ENCODE results near the gene TMEM248. TPM values are rescaled to one million over a fixed set of nuclear protein-coding genes. Genes with fewer than 3 reads are reported as not detected.
A peak's percentile ranks its signal among the peaks of the same experiment; 100 is the strongest.
"Not testable (repeated sequence)": the region's sequence is repeated elsewhere in the genome, so short reads cannot be mapped to it uniquely, and the experiment has no call there.

Gene TMEM248
- 34.5 TPM for polyA plus RNA-seq (2013, experiment 1 of 2)
- 34.6 TPM for polyA plus RNA-seq (2013, experiment 2 of 2)

- peaks cover 6% of the 10 kb centered on the region; the same call in 1 of the 2 replicates for H3K4me1 ChIP-seq (ENCODE audit: insufficient read depth, low read length)
- no peaks in the 10 kb centered on the region for H3K9me3 ChIP-seq (ENCODE audit: insufficient read depth, low read depth, low read length)
- peak within 1 kb of the TSS; percentile 84 for H3K4me3 ChIP-seq (ENCODE audit: low read length)
- WGBS, result 5% methylated on average over 67 of the region's 67 CpGs
- peak within 1 kb of the TSS; percentile 86 for H3K9ac ChIP-seq (ENCODE audit: low read depth, low read length)
- H3K27me3 ChIP-seq (ENCODE audit: insufficient read depth, low read length), result no peaks in the 10 kb centered on the region
- peaks cover 10% of the 10 kb centered on the region; the same call in 1 of the 2 replicates for H3K36me3 ChIP-seq (ENCODE audit: insufficient read depth, low read length)
- H3K27ac ChIP-seq (ENCODE audit: low read depth, low read length), result peak within 1 kb of the TSS; percentile 34
Measured at GRCh38 chr7:66920769-66921395, at the start of gene TMEM248. TMEM248 (plus strand) TSS chr7:66921225; CDS start chr7:66941866, 20,641 bp downstream.

- 0 out of 2 replicates have a peak, but pooled peaks cover 6% of the 10 kb centered on the region for H3K4me1 ChIP-seq (ENCODE audit: insufficient read depth, low read length)
- H3K36me3 ChIP-seq (ENCODE audit: insufficient read depth, low read length), result no peaks in the 10 kb centered on the region
- no peaks in the 10 kb centered on the region for H3K27me3 ChIP-seq (ENCODE audit: insufficient read depth, low read length)
- H3K9me3 ChIP-seq (ENCODE audit: insufficient read depth, low read depth, low read length), result no peaks in the 10 kb centered on the region
- no peak overlapping the region for H3K4me3 ChIP-seq (ENCODE audit: low read length)
- no peak overlapping the region for H3K27ac ChIP-seq (ENCODE audit: low read depth, low read length)
- no peak overlapping the region for H3K9ac ChIP-seq (ENCODE audit: low read depth, low read length)
- WGBS, result 98% methylated on average over 3 of the region's 3 CpGs
Measured at GRCh38 chr7:66873476-66873875, 47.5 kb upstream of the TMEM248 start.

GRCh38 chr7:66877577-66878300 is 43.3 kb upstream of the TMEM248 start:
- no peak overlapping the region for H3K27ac ChIP-seq (ENCODE audit: low read depth, low read length)
- H3K4me3 ChIP-seq (ENCODE audit: low read length), result no peak overlapping the region
- no peaks in the 10 kb centered on the region for H3K27me3 ChIP-seq (ENCODE audit: insufficient read depth, low read length)
- no peak overlapping the region for H3K9ac ChIP-seq (ENCODE audit: low read depth, low read length)
- H3K36me3 ChIP-seq (ENCODE audit: insufficient read depth, low read length), result peaks cover 3% of the 10 kb centered on the region; the same call in 1 of the 2 replicates
- no peaks in the 10 kb centered on the region for H3K9me3 ChIP-seq (ENCODE audit: insufficient read depth, low read depth, low read length)
- H3K4me1 ChIP-seq (ENCODE audit: insufficient read depth, low read length), result no peaks in the 10 kb centered on the region
- WGBS, result 91% methylated on average over 1 of the region's 1 CpG

GRCh38 chr7:66878301-66878685 is 42.7 kb upstream of the TMEM248 start:
- H3K36me3 ChIP-seq (ENCODE audit: insufficient read depth, low read length); H3K27ac ChIP-seq (ENCODE audit: low read depth, low read length); H3K9ac ChIP-seq (ENCODE audit: low read depth, low read length); H3K27me3 ChIP-seq (ENCODE audit: insufficient read depth, low read length); H3K4me1 ChIP-seq (ENCODE audit: insufficient read depth, low read length); H3K9me3 ChIP-seq (ENCODE audit: insufficient read depth, low read depth, low read length); H3K4me3 ChIP-seq (ENCODE audit: low read length): not testable (repeated sequence)
- WGBS, result 92% methylated on average over 7 of the region's 7 CpGs

GRCh38 chr7:66880053-66880452 is 41.0 kb upstream of the TMEM248 start:
- Histone ChIP-seq H3K27ac (ENCODE audit: low read depth, low read length) (no peak overlapping the region), H3K36me3 (ENCODE audit: insufficient read depth, low read length) (peaks cover 10% of the 10 kb centered on the region; the same call in 1 of the 2 replicates), H3K4me1 (ENCODE audit: insufficient read depth, low read length) (no peaks in the 10 kb centered on the region), H3K9me3 (ENCODE audit: insufficient read depth, low read depth, low read length) (no peaks in the 10 kb centered on the region), H3K27me3 (ENCODE audit: insufficient read depth, low read length) (no peaks in the 10 kb centered on the region), H3K4me3 (ENCODE audit: low read length) (no peak overlapping the region), H3K9ac (ENCODE audit: low read depth, low read length) (no peak overlapping the region)
- WGBS, result 87% methylated on average over 4 of the region's 5 CpGs

DNA sequence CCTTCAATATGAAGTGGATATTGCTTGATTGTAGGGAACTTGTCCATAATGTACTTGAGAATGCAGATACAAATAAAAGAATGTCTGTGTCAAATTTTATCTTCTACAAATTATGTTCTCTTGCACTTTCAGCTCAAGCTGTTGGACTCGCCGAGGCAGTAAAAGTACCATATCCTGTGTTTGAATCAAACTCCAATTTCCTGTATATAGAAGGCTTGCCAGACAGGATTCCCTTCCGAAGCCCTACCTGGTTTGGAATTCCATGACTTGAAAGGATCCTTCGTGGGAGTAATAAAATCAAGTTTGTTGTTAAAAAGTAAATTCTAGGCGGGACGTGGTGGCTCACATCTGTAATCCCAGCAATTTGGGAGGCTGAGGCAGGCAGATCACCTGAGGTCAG is 40.4 kb upstream of the TMEM248 start:
- not testable (repeated sequence) for H3K27ac ChIP-seq (ENCODE audit: low read depth, low read length); H3K9me3 ChIP-seq (ENCODE audit: insufficient read depth, low read depth, low read length); H3K9ac ChIP-seq (ENCODE audit: low read depth, low read length); H3K4me1 ChIP-seq (ENCODE audit: insufficient read depth, low read length); H3K4me3 ChIP-seq (ENCODE audit: low read length); H3K27me3 ChIP-seq (ENCODE audit: insufficient read depth, low read length); H3K36me3 ChIP-seq (ENCODE audit: insufficient read depth, low read length)
- 96% methylated on average over 6 of the region's 6 CpGs for WGBS

DNA sequence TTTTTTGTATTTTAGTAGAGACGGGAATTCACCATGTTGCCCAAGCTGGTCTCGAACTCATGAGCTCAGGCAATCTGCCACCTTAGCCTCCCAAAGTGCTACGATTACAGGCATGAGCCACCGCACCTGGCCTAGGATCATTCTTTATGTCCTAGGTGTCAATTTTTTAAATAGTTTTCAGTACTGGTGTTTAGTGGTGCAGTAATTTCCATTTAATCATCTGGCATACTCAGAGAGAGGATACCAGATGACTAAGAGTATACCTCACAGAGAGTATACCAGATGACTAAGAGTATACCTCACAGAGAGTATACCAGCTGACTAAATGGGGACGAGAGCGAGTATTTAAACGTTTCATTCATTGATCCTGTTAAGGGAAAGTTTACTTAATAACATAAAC is 37.3 kb upstream of the TMEM248 start:
- WGBS, result 94% methylated on average over 7 of the region's 7 CpGs
- H3K9ac ChIP-seq (ENCODE audit: low read depth, low read length), result no peak overlapping the region
- peaks cover 12% of the 10 kb centered on the region for H3K36me3 ChIP-seq (ENCODE audit: insufficient read depth, low read length)
- no peak overlapping the region for H3K4me3 ChIP-seq (ENCODE audit: low read length)
- H3K27me3 ChIP-seq (ENCODE audit: insufficient read depth, low read length), result no peaks in the 10 kb centered on the region
- H3K27ac ChIP-seq (ENCODE audit: low read depth, low read length), result no peak overlapping the region
- no peaks in the 10 kb centered on the region for H3K4me1 ChIP-seq (ENCODE audit: insufficient read depth, low read length)
- H3K9me3 ChIP-seq (ENCODE audit: insufficient read depth, low read depth, low read length), result no peaks in the 10 kb centered on the region

GRCh38 chr7:66884556-66884955 is 36.5 kb upstream of the TMEM248 start:
- not testable (repeated sequence) for H3K9ac ChIP-seq (ENCODE audit: low read depth, low read length); H3K9me3 ChIP-seq (ENCODE audit: insufficient read depth, low read depth, low read length); H3K27me3 ChIP-seq (ENCODE audit: insufficient read depth, low read length); H3K4me3 ChIP-seq (ENCODE audit: low read length); H3K27ac ChIP-seq (ENCODE audit: low read depth, low read length); H3K4me1 ChIP-seq (ENCODE audit: insufficient read depth, low read length)
- peaks cover 12% of the 10 kb centered on the region for H3K36me3 ChIP-seq (ENCODE audit: insufficient read depth, low read length)

DNA sequence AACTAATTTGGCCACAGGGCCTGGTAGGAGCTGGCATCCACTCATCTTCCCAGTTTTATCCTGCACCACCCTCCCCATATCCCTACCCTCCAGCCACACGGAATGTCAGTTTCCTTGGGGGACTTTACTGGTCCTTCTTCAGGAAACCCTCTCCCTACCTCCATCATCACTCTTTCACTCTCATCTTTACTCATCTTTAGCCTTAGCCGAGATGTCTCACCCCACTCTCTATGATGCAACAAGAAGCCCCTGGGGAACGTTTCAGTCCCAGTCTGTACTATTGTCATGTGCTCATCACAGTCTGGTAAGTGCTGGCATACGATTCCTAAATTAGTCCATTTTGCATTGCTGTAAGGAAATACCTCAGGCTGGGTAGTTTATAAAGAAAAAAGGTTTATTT is 34.9 kb upstream of the TMEM248 start:
- H3K27me3 ChIP-seq (ENCODE audit: insufficient read depth, low read length), result no peaks in the 10 kb centered on the region

DNA sequence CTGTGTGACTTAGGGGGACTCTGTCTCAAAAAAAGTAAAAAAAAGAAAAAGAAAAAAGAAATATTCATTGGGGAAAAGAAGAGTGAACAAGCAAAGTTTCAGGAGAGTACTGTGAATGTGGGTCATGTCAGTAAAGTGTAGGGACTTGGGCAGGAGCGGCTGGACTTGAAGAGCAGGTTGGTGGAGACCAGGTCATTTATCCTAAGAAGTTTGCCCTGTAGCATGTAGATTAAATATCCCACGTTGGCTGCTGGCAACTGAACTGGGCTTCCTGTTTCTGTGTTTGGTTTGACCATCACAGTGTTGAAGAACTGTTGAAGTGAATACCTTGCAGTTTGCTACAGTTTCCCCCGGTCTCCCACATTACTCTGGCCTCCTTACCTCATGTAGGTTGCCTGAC is 32.8 kb upstream of the TMEM248 start:
- 90% methylated on average over 3 of the region's 3 CpGs for WGBS
- H3K27ac ChIP-seq (ENCODE audit: low read depth, low read length); H3K36me3 ChIP-seq (ENCODE audit: insufficient read depth, low read length); H3K4me1 ChIP-seq (ENCODE audit: insufficient read depth, low read length); H3K9me3 ChIP-seq (ENCODE audit: insufficient read depth, low read depth, low read length); H3K27me3 ChIP-seq (ENCODE audit: insufficient read depth, low read length); H3K9ac ChIP-seq (ENCODE audit: low read depth, low read length); H3K4me3 ChIP-seq (ENCODE audit: low read length): not testable (repeated sequence)

More for the DNA sequence above, 34.9 kb upstream of the TMEM248 start:
- Histone ChIP-seq H3K27ac (ENCODE audit: low read depth, low read length) (no peak overlapping the region), H3K4me3 (ENCODE audit: low read length) (no peak overlapping the region), H3K9ac (ENCODE audit: low read depth, low read length) (no peak overlapping the region), H3K4me1 (ENCODE audit: insufficient read depth, low read length) (no peaks in the 10 kb centered on the region), H3K36me3 (ENCODE audit: insufficient read depth, low read length) (peaks cover 9% of the 10 kb centered on the region; the same call in 1 of the 2 replicates), H3K9me3 (ENCODE audit: insufficient read depth, low read depth, low read length) (no peaks in the 10 kb centered on the region)
- 91% methylated on average over 4 of the region's 4 CpGs for WGBS

DNA sequence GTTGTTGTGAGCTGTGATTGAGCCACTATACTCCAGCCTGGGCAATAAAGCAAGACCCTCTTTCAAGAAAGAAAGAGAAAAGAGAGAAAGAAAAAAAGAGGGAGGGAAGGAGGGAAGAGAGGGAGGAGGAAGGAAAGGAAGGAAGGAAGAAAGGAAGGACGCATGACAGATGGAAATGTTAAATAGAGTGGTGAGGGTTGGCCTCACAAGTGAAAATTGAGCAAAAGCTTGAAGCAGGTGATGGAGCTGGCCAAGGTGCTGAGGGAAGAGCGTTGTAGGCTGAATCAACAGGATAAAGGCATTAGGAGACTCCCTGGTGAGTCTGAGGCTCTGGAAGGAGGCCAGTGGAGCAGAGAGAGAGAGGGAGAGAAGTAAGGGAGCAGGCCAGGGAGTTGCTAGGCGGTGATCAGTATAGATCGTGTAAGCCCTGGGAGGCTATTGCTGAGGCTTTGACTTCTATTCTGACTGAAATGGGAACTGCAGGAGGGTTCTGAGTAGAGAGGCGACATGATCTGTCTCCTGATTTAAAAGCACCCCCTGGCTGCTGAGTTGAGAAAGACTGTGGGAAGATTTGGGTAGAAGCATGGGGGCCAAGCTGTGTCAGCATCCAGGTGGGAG is 26.5 kb upstream of the TMEM248 start:
- Histone ChIP-seq H3K27ac (ENCODE audit: low read depth, low read length) (no peak overlapping the region), H3K4me3 (ENCODE audit: low read length) (no peak overlapping the region), H3K36me3 (ENCODE audit: insufficient read depth, low read length) (peaks cover 25% of the 10 kb centered on the region), H3K9me3 (ENCODE audit: insufficient read depth, low read depth, low read length) (no peaks in the 10 kb centered on the region), H3K9ac (ENCODE audit: low read depth, low read length) (no peak overlapping the region), H3K4me1 (ENCODE audit: insufficient read depth, low read length) (no peaks in the 10 kb centered on the region), H3K27me3 (ENCODE audit: insufficient read depth, low read length) (no peaks in the 10 kb centered on the region)
- 35% methylated on average over 5 of the region's 5 CpGs for WGBS
